Astrocyte of the cerebellum (primary cell): Measurements from ENCODE around the gene KDM2A.
"Not testable (repeated sequence)": the region's sequence is repeated elsewhere in the genome, so short reads cannot be mapped to it uniquely, and the experiment has no call there.

Source experiments
- DNase-seq: peaks from one replicate; pipeline ENCODE4 v3.0.0-alpha.2; 2011; ENCODE audit warnings: low read depth
- H3K4me3 ChIP-seq: 2 replicates; pipeline ENCODE4 v1.5.1; 2011; ENCODE audit warnings: mild to moderate bottlenecking, low read depth, low read length, moderate library complexity
- in situ Hi-C: cut with HindIII; loops from 2 replicates; pipeline ENCODE4 v1.10.0; 2017; ENCODE audit warnings: low sequenced_read_pairs
- TF ChIP-seq, protein P1 (sequence below): IDR thresholded peaks from 2 replicates; pipeline ENCODE4 v1.5.1; 2012; ENCODE audit warnings: low read length, low read depth, moderate library complexity, mild to moderate bottlenecking; ENCODE audit errors: missing control alignments

Gene KDM2A

DNA sequence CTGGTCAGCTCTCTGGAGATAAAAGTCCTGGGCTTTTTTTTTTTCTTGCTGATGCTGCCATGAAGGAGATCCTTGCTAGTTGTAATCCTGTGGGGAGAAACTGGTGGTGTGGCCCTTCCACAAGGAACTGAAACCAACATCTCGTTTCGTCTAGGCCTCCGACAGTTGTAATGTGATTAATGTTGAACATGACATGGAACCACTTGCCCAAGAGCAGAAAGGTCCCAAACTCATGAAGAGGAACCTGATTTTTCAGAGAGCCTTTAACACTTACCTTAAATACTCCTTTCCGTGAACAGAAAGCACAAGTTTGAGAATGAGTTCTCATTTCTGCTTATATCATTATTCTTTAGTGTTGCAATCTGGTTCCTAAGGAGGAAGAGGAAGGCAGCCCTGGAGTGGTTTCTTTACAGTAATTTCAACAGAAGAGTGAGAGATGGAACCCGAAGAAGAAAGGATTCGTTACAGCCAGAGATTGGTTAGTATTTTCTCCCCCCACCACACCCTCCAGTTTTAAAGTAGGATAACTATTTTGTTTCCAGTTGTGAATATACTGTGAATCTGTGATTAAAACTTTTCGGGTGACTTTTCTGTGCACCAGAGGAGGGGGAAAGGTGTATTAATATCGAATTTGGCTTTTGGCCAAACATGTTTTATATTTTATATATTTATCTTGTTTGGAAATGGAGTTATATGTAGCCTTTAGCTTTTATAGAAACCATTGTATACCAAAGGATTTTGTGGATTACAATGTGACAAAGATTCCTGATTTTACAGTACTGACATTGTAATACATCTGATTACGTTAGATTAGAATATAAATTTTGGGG, 2.0 kb downstream of the KDM2A start:
- in situ Hi-C loops, result no loop called here
- DNase-seq, result no peak
- TF ChIP-seq, protein P1, sequence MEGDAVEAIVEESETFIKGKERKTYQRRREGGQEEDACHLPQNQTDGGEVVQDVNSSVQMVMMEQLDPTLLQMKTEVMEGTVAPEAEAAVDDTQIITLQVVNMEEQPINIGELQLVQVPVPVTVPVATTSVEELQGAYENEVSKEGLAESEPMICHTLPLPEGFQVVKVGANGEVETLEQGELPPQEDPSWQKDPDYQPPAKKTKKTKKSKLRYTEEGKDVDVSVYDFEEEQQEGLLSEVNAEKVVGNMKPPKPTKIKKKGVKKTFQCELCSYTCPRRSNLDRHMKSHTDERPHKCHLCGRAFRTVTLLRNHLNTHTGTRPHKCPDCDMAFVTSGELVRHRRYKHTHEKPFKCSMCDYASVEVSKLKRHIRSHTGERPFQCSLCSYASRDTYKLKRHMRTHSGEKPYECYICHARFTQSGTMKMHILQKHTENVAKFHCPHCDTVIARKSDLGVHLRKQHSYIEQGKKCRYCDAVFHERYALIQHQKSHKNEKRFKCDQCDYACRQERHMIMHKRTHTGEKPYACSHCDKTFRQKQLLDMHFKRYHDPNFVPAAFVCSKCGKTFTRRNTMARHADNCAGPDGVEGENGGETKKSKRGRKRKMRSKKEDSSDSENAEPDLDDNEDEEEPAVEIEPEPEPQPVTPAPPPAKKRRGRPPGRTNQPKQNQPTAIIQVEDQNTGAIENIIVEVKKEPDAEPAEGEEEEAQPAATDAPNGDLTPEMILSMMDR, result no peak
- peak overlapping the region; percentile 78 for H3K4me3 ChIP-seq

DNA sequence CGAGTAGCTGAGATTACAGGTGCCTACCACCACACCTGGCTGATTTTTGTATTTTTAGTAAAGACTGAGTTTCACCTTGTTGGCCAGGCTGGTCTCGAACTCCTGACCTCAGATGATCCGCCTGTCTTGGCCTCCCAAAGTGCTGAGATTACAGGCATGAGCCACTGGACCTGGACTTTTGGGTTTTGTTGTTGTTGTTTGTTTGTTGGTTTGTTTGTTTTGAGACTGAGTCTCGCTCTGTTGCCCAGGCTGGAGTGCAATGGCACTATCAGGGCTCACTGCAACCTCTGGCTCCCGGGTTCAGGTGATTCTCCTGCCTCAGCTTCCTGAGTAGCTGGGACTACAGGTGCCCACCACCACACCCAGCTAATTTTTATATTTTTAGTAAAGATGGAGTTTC, 4.7 kb downstream of the KDM2A start:
- DNase-seq, in situ Hi-C loops, H3K4me3 ChIP-seq: not testable (repeated sequence)

DNA sequence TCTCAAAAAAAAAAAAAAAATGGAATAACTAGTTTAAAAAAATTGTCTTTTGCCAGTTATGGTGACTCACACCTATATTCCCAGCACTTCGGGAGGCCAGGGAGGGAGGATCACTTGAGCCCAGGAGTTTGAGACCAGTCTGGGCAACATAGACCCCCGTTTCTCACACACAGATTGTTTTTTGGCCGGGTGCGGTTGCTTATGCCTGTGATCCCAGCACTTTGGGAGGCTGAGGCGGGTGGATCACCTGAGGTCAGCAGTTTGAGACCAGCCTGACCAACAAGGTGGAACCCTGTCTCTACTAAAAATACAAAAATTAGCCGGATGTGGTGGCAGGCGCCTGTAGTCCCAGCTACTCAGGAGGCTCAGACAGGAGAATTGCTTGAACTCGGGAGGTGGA, 7.2 kb downstream of the KDM2A start:
- in situ Hi-C loops, H3K4me3 ChIP-seq, DNase-seq: not testable (repeated sequence)

DNA sequence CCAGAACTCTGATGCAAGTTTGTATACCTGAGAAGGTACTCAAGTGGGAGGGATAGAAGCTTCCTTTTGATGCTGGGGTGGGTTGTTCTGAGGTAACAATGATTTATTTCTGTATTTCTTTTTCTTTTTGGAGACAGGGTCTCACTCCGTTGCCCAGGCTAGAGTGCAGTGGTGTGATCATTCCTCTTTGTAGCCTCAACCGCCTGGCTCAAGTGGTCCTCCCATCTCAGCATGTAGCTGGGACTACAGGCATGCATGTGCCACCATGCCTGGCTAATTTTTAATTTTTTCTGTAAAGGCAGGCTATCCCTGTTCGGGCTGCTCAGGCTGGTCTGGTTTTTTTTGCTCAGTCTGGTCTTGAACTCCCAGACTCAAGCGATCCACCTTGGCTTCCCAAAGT, 7.9 kb downstream of the KDM2A start:
- H3K4me3 ChIP-seq, result no peak overlapping the region
- no peak for DNase-seq
- in situ Hi-C loops, result no loop called here
- TF ChIP-seq, protein P1, result no peak

DNA sequence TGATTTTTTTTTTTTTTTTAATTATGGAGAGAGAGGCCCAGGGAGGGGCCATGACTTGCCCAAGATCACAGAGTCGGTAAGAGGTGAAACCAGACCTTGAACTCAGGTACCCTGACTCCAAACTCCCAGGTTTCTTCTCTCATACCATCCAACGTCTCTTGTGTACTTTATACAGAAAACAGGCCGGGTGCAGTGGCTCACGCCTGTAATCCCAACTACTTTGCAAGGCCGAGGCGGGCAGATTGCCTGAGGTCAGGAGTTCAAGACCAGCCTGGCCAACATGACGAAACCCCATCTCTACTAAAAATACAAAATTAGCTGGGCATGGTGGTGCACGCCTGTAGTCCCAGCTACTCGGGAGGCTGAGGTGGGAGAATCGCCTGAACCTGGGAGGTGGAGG, 11.8 kb downstream of the KDM2A start:
- in situ Hi-C loops, H3K4me3 ChIP-seq, DNase-seq: not testable (repeated sequence)

DNA sequence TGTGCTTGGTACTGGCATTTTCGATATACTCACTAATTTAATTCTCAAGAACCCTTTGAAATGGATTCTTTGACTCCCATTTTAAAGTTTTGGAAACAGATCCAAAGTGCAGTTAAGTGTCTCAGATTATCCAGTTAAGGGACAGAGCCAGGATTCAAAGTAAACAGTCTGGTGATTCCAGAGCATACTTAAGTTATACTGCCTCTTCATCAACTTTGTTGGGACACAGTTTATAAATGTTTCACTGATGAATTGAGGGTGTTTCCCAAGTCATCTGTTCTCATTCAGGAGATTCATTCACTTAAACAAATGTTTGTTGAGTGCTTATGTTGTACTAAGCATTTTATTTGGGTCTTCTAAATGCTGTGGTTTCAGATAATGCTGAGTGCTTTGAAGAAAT, 17.1 kb downstream of the KDM2A start:
- in situ Hi-C loops, result no loop called here
- TF ChIP-seq, protein P1, result no peak
- no peak for DNase-seq
- no peak overlapping the region for H3K4me3 ChIP-seq

DNA sequence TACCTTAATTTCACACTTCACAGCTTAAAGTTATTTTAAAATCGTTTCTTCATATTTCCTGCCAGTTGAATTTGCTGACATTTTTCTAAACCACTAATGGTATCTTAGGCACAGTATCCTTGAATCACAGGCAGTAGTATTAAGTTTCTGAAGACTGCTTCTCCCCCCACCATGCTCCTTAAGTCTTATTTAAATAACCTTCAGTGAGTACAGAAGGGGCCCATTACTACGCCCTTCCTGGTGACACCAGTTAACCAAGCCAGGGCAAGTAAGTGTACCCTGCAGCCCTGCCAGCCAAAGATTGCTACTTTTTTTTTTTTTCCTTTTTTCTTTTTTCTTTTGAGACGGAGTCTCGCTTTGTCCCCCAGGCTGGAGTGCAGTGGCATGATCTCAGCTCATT, 19.9 kb downstream of the KDM2A start:
- H3K4me3 ChIP-seq, result no peak overlapping the region
- TF ChIP-seq, protein P1, result no peak
- in situ Hi-C loops, result no loop called here
- DNase-seq, result no peak

DNA sequence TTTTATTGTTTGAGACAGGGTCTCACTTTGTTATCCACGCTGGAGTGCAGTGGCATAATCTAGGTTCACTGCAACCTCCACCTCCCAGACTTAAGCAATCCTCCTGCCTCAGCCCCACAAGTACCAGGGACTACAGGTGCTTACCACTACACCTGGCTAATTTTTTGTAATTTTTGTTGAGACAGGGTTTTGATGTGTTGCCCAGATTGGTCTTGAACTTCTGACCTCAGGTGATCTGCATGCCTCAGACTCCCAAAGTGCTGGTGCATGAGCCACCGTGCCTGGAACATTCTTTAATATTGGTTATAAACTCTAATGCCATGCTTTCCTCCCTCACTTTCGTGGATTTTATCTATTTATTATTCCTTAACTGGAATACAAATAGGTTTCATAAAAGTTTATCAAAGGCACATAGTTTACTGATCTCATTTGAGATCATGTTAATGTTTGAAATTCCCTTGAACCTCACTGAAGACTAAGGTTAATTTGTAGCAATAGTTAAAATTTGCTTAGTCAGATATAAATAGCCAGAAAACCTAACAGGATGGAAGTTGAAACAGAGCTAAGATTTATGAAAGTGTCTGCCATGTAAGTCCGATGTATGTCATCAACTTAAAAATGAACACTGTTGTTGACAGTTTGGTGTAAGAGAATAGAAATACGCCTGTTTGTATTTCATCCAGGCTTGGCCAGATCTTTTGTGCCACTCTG, 27.6 kb downstream of the KDM2A start:
- H3K4me3 ChIP-seq, result no peak overlapping the region

More for the DNA sequence above, 27.6 kb downstream of the KDM2A start:
- in situ Hi-C loops, result no loop called here
- no peak for DNase-seq
- TF ChIP-seq, protein P1, result no peak
